22Rv1 (cell line): ENCODE data around the gene LMO7.

ENCODE experiments used
- ZFX ChIP-seq: fragments of 450-650 bp; IDR thresholded peaks from 2 replicates; pipeline ENCODE4 v1.6.1; 2017; ENCODE audit warnings: antibody characterized with exemption, borderline replicate concordance
- TF ChIP-seq, protein P1 (sequence below): fragments of 450-650 bp; IDR thresholded peaks from 2 replicates; pipeline ENCODE4 v1.5.1; 2017; ENCODE audit warnings: mild to moderate bottlenecking

GRCh38 chr13:75795274-75795673, 159.1 kb downstream of the LMO7 start:
- TF ChIP-seq, protein P1, sequence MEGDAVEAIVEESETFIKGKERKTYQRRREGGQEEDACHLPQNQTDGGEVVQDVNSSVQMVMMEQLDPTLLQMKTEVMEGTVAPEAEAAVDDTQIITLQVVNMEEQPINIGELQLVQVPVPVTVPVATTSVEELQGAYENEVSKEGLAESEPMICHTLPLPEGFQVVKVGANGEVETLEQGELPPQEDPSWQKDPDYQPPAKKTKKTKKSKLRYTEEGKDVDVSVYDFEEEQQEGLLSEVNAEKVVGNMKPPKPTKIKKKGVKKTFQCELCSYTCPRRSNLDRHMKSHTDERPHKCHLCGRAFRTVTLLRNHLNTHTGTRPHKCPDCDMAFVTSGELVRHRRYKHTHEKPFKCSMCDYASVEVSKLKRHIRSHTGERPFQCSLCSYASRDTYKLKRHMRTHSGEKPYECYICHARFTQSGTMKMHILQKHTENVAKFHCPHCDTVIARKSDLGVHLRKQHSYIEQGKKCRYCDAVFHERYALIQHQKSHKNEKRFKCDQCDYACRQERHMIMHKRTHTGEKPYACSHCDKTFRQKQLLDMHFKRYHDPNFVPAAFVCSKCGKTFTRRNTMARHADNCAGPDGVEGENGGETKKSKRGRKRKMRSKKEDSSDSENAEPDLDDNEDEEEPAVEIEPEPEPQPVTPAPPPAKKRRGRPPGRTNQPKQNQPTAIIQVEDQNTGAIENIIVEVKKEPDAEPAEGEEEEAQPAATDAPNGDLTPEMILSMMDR: no peak
- no peak for TF ChIP-seq ZFX
